Measurements from ENCODE around the gene CR1L.
"Not testable (repeated sequence)": the region's sequence is repeated elsewhere in the genome, so short reads cannot be mapped to it uniquely, and the experiment has no call there.

Gene CR1L

GRCh38 chr1:207747627-207748492 is 102.9 kb downstream of the CR1L start:
- no peak for DNase-seq

- no peak for DNase-seq
These were observed 104.0 kb downstream of the CR1L start for GRCh38 chr1:207748737-207749528.

GRCh38 chr1:207750631-207751305 is 105.8 kb downstream of the CR1L start:
- no peak for DNase-seq

DNA sequence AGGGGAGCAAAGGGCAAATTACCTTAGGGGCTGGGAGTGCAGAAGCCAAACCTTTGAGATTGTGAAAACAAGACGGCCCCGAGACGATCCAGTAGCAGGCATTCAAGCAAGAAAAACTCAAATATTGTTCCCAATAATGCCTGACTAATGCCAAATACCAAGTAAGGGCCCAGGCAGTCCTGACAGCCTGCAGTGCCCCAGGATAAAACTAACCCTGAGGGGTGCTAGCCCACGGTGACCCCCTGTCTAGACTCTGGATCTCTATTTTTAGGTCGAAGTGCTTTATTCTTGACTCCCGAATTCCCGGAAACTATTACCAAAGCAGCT is 106.5 kb downstream of the CR1L start:
- DNase-seq, result not testable (repeated sequence)

DNA sequence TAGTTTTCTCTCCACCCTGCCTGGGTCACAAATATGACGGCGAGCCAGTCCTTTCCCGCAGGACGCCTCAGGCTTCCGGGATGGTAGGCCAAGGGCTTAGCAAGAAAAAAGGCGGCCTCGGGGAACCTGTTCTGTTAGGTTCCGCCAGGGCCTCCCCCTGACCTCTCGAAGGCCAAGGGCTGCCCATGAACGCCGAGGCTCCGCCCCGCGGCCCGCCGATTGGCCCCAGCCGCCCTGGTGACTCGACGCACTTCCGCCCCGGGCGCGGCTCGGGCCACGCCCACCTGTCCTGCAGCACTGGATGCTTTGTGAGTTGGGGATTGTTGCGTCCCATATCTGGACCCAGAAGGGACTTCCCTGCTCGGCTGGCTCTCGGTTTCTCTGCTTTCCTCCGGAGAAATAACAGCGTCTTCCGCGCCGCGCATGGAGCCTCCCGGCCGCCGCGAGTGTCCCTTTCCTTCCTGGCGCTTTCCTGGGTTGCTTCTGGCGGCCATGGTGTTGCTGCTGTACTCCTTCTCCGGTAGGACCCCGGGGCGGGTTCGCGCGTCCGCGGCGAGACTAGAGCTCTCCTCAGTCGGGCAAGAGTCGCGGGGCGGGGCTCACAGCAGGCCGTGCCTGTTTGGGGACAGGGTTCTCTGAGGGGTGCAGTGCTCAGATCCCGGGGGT is 107.0 kb downstream of the CR1L start, which contains the start of gene CD46:
CD46 (plus strand) TSS at position 265 of the 666 bp plus-strand sequence; CDS start at position 424, 159 bp downstream.
- peak; percentile 93 for DNase-seq

- DNase-seq, result peak; percentile 22
These were observed 107.6 kb downstream of the CR1L start for GRCh38 chr1:207752456-207752998.

DNA sequence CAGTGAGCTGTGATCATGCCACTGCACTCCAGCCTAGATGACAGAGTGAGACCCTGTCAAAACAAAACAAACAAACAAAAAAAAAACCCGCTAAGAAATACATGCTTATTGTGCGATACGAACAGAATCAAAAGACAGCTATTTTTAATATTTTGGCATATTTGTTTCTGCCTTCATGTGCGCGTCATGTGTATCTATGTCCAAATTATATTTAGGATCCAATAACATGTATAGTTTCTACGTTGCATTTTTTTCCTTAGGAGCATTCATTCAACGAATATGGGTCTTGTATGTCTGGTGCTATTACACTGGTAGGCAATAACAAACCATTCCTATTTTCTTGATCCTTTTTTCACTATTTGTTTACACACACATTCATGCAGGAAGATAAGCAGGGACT is 108.7 kb downstream of the CR1L start:
- no peak for DNase-seq

DNA sequence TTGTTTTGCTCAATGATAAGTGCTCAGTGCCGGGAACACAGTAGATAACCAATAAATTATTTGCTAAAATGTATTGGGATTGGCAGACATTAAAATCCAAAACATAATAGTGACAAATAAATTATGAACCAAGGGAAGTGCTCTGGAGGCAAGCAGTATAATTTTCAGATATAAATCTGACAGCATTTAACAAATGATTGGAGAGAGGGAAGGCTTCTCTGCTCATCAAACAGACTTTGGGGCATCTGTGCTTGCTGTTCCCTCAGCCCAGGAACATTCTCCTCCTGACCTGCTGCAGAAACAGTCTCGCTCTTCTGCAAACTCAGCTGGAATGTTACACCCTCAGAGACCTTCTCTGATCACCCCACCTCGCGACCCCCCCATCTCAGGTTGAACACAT is 109.1 kb downstream of the CR1L start:
- DNase-seq, result no peak

GRCh38 chr1:207754974-207755700 is 110.2 kb downstream of the CR1L start:
- no peak for DNase-seq

DNA sequence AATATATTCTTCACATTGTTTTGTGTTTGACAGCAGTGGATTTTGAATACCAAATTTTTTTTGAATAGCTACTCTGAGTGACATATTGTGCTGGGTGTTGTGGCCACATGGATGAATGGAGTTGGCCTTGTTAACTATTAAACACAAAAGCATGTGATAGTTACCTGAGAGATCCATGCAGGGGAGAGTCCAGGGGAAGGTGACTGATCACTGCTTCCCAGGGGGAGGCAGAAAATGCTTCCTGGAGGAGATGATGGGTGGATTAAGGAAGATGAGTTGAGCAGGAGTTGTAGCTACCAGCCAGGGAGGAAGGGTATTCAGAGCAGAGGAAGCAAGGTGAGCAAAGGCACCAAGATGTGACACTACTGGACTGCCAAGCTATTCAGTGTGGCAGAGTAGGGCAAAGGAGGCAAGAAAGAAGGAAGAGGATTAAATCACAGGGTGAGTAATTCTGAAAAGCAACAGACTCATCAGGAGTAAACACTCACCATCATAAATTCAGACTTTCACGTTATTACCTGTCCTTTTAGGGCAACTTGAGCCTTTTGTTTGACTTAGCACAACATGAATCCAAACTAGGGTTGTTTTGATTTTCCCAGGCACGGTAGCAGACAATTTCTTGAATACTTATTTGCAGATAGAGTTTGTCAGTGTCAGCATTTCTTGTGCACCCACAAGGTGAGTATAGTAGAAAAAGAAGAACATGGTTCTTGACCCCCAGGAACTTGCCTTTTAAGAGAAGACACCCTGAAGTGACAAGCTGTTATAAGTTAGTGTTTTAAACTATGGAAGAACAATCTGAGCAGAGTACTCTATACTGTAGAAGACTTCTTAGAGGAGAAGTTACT is 111.1 kb downstream of the CR1L start:
- no peak for DNase-seq

DNA sequence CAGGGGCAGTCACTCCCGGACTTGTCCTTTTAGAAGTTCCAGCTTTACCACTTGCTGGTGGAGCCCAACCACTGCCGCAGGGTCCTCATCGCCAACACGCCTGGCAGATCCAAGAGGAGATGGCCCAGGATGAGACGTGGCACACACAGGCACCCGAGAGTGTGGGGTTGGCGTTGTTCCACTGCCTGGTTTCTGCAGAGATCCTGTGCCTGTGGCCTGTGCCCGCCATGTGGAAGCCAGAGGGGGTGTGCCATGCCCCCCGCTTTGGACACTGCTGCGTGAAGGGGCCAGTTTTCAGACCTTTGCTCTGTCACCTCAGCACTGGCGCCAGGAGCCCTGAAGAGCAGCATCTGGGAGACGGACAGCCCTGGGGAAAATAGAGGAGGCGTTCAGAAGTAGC is 117.7 kb downstream of the CR1L start:
- DNase-seq, result no peak

GRCh38 chr1:207763091-207763490 is 118.2 kb downstream of the CR1L start:
- no peak for DNase-seq

GRCh38 chr1:207763972-207764371 is 119.0 kb downstream of the CR1L start:
- no peak for DNase-seq

GRCh38 chr1:207766569-207766968 is 121.6 kb downstream of the CR1L start:
- DNase-seq, result no peak

DNA sequence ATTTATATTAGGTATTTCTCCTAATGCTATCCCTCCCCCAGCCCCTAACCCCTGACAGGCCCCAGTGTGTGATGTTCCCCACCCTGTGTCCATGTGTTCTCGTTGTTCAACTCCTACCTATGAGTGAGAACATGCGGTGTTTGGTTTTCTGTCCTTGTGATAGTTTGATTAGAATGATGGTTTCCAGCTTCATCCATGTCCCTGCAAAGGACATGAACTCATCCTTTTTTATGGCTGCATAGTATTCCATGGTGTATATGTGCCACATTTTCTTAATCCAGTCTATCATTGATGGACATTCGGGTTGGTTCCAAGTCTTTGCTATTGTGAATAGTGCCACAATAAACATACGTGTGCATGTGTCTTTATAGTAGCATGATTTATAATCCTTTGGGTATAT is 125.6 kb downstream of the CR1L start:
- DNase-seq, result not testable (repeated sequence)

Data from activated CD8-positive, alpha-beta memory T cell treated with anti-CD3 and anti-CD28 coated beads, Interleukin-2, amount 50 U/mL, for 4 hours (primary cell).